Esophagus muscularis mucosa (tissue), 4 donors: ENCODE measurements around the gene ROPN1. TPM values are rescaled to one million over a fixed set of nuclear protein-coding genes. Genes with fewer than 3 reads are reported as not detected.
"Not testable (repeated sequence)": the region's sequence is repeated elsewhere in the genome, so short reads cannot be mapped to it uniquely, and the experiment has no call there.

Experiments used
- DNase-seq: peaks from one replicate; pipeline ENCODE4 v3.0.0-alpha.2; 2017; ENCODE audit errors: extremely low spot score
- H3K27ac ChIP-seq, 4 donors: fragments of 200-600 bp; sonication (generic); replicated peaks in 1 of 4; 1 replicate in 3 of 4; 2 replicates in 1 of 4; pipeline ENCODE4 v1.5.1; 2016 to 2019; ENCODE audit warnings: mild to moderate bottlenecking in 1 of 4
- H3K27me3 ChIP-seq, 4 donors: fragments of 200-600 bp; sonication (generic); one replicate each; pipeline versions ENCODE4 v1.5.1 to v1.6.0; 2016 to 2019
- H3K36me3 ChIP-seq, 4 donors: fragments of 200-600 bp; sonication (generic); one replicate each; pipeline ENCODE4 v1.5.1; 2016 to 2019
- H3K4me1 ChIP-seq, 4 donors: fragments of 200-600 bp; sonication (generic); one replicate each; pipeline ENCODE4 v1.5.1; 2016 to 2019
- H3K4me3 ChIP-seq, 4 donors: fragments of 200-600 bp; sonication (generic); 1 replicate in 2 of 4; 2 replicates in 2 of 4; pipeline ENCODE4 v1.5.1; 2016 to 2019; ENCODE audit warnings: mild to moderate bottlenecking in 4 of 4, moderate library complexity in 1 of 4
- H3K9me3 ChIP-seq, 4 donors: fragments of 200-600 bp; sonication (generic); 1 replicate in 3 of 4; 2 replicates in 1 of 4; pipeline ENCODE4 v1.5.1; 2016 to 2019
- CTCF ChIP-seq, 3 experiments: fragments of 200-600 bp in 2 of 3; fragments of 450-650 bp in 1 of 3; sonication (generic) in 2 of 3; IDR thresholded peaks; one replicate each; pipeline ENCODE4 v1.5.1; 2017 to 2019; ENCODE audit warnings: antibody characterized with exemption in 3 of 3, mild to moderate bottlenecking in 2 of 3, moderate library complexity in 1 of 3
- EP300 ChIP-seq: sonication (generic); formaldehyde crosslinking; IDR thresholded peaks from one replicate; pipeline ENCODE4 v1.6.1; 2017; ENCODE audit warnings: antibody characterized with exemption
- POLR2A ChIP-seq: fragments of 450-650 bp; IDR thresholded peaks from one replicate; pipeline ENCODE4 v1.6.1; 2017; ENCODE audit warnings: antibody characterized with exemption, moderate library complexity, mild to moderate bottlenecking, low read depth
- POLR2AphosphoS5 ChIP-seq, 2 donors: sonication (generic); formaldehyde crosslinking; IDR thresholded peaks; one replicate each; pipeline ENCODE4 v1.6.1; 2017; ENCODE audit warnings: antibody characterized with exemption in 2 of 2
- WGBS: methylation state at CpG from one replicate; pipeline ENCODE4 v1.1.5; 2018; 5-methylcytosine and 5-hydroxymethylcytosine counted together
- intact Hi-C: fragments of 100-400 bp; cut with DNase I; formaldehyde crosslinking; loops from one replicate; pipeline ENCODE4 v1.15.1; 2023
- total RNA-seq, 4 donors: library from RNA; depleted of rRNA; stranded (reverse); fragments of >200 nt; gene quantifications; one replicate each; pipeline versions ENCODE4 v1.1.0 to v1.2.1, GENCODE V29; 2016

The ROPN1 gene
- total RNA-seq, 4 donors from 2014 or later = not detected

- intact Hi-C loops = no loop called here
- Histone ChIP-seq H3K9me3 (no peaks in the 10 kb centered on the region), H3K4me3 (no peak overlapping the region), H3K27ac (no peak overlapping the region), H3K4me1 (no peaks in the 10 kb centered on the region), H3K27me3 (peaks cover 0 to 7% (median 0%) of the 10 kb centered on the region in 4 donors), H3K36me3 (no peaks in the 10 kb centered on the region)
- DNase-seq = no peak
- WGBS = 89% methylated on average over 3 of the region's 3 CpGs
- TF ChIP-seq POLR2A (no peak), EP300 (no peak), POLR2AphosphoS5 (IDR thresholded peaks at IDR 0.05) (no peak), CTCF (IDR thresholded peaks at IDR 0.05) (no peak)
Observed at GRCh38 chr3:123986427-123986826, 5.5 kb downstream of the ROPN1 start.

- intact Hi-C loops = no loop called here
Observed at GRCh38 chr3:123984957-123985356, 7.0 kb downstream of the ROPN1 start.

GRCh38 chr3:123984350-123984749, 7.6 kb downstream of the ROPN1 start:
- Histone ChIP-seq H3K27me3 (peaks cover 0 to 7% (median 0%) of the 10 kb centered on the region in 4 donors), H3K4me1 (peaks cover 6 to 7% (median 6%) of the 10 kb centered on the region in 4 donors), H3K36me3 (no peaks in the 10 kb centered on the region), H3K27ac (no peak overlapping the region), H3K9me3 (no peaks in the 10 kb centered on the region), H3K4me3 (no peak overlapping the region)
- intact Hi-C loops = no loop called here
- WGBS = 87% methylated on average over 1 of the region's 1 CpG
- DNase-seq = no peak
- TF ChIP-seq CTCF (IDR thresholded peaks at IDR 0.05) (no peak), POLR2AphosphoS5 (IDR thresholded peaks at IDR 0.05) (no peak), POLR2A (no peak), EP300 (no peak)

More at GRCh38 chr3:123984957-123985356, 7.0 kb downstream of the ROPN1 start:
- Histone ChIP-seq H3K9me3 (no peaks in the 10 kb centered on the region), H3K4me3 (no peak overlapping the region), H3K27ac (no peak overlapping the region), H3K27me3 (peaks cover 0 to 7% (median 0%) of the 10 kb centered on the region in 4 donors), H3K4me1 (peaks cover 3 to 5% (median 4%) of the 10 kb centered on the region in 4 donors), H3K36me3 (no peaks in the 10 kb centered on the region)
- TF ChIP-seq CTCF (IDR thresholded peaks at IDR 0.05) (no peak), EP300 (no peak), POLR2A (no peak), POLR2AphosphoS5 (IDR thresholded peaks at IDR 0.05) (no peak)
- 83% methylated on average over 3 of the region's 3 CpGs for WGBS
- DNase-seq = no peak

- H3K27ac ChIP-seq, H3K4me3 ChIP-seq, H3K27me3 ChIP-seq, intact Hi-C loops, H3K4me1 ChIP-seq, H3K36me3 ChIP-seq, H3K9me3 ChIP-seq: not testable (repeated sequence)
- peak; percentile 42 for DNase-seq
- WGBS = 76% methylated on average over 4 of the region's 4 CpGs
Observed at GRCh38 chr3:123981317-123981716, 10.6 kb downstream of the ROPN1 start.

- peaks cover 6 to 7% (median 6%) of the 10 kb centered on the region in 4 donors for H3K4me1 ChIP-seq
- H3K27ac ChIP-seq = no peak overlapping the region
- H3K4me3 ChIP-seq = peak overlapping the region; percentile 41 to 52 (median 47)
- H3K9me3 ChIP-seq = no peaks in the 10 kb centered on the region
- WGBS = 73% methylated on average over 4 of the region's 4 CpGs
- intact Hi-C loops = no loop called here
- TF ChIP-seq CTCF (IDR thresholded peaks at IDR 0.05) = no peak
- TF ChIP-seq EP300 = no peak
- TF ChIP-seq POLR2A = no peak
- no peak for TF ChIP-seq POLR2AphosphoS5 (IDR thresholded peaks at IDR 0.05)
- no peaks in the 10 kb centered on the region for H3K36me3 ChIP-seq
- H3K27me3 ChIP-seq = no peaks in the 10 kb centered on the region
- DNase-seq = no peak
Observed at GRCh38 chr3:123980539-123980938, 11.4 kb downstream of the ROPN1 start.
